Amniotic epithelial cell (primary cell): ENCODE data around the gene GALNTL6.
A peak's percentile ranks its signal among the peaks of the same experiment; 100 is the strongest.

ENCODE experiments used
- DNase-seq: peaks from one replicate; pipeline ENCODE4 v3.0.0-alpha.2; 2010; ENCODE audit warnings: low read depth

GALNTL6 gene

GRCh38 chr4:172546782-172547181 lies 733.6 kb downstream of the GALNTL6 start:
- DNase-seq = no peak

- DNase-seq = no peak
Observed at GRCh38 chr4:172547724-172548123, 734.5 kb downstream of the GALNTL6 start.

DNA sequence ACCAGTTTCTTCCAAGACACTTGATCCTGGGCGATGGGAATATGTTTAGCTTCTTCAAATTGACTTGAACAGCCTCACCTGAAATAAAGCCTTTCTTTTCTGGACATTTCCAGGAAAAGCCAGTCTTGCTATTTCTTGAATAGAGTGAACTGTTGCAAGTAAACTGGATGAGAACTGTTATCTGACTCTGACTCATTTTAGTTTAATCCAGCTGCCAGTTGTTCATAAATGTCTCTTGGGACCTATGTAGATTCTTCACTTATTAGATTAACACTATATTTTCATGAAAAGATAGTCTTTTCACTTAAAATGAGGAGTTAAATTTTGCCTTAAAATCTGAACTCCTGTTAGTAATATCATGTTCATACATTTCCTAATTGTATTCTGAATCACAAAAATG lies 740.0 kb downstream of the GALNTL6 start:
- no peak for DNase-seq

DNA sequence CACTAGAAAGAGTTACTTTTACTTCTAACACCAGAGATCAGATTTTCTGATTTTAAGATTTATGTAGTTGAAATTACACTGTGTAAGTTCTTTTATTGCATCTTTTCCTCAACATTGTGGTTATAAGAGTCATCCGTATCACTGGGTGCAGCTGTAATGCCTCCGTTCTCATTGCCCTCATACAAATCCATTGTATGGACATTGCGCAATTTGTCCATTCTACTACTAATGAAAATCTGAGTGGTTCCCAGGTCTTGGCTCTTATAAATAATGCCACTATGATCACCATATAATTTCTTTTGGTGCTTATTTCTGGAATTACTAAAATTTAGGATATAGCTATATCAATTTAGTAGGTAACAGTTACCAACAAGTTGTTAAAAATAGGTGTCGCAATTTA lies 741.4 kb downstream of the GALNTL6 start:
- no peak for DNase-seq

DNA sequence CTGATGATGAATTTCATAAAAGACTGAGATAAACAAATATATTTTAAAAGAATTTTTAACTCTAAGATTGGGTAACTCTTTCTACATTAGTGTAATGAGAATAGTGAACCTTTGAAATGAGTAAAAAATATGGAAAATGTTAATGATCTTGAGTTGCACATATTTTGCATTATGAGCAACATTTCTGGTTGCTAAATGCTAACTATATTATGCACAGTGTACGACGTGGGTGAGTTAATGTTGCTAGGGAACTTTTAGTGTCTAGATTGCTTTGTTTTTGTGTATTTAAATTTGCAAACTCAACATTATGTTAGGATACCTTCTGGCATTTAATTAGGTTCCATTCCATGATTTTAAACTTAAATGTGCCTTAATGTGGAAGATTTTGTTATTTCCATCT lies 742.5 kb downstream of the GALNTL6 start:
- DNase-seq = no peak

- no peak for DNase-seq
Observed at GRCh38 chr4:172573899-172574298, 760.7 kb downstream of the GALNTL6 start.

GRCh38 chr4:172578712-172579111 lies 765.5 kb downstream of the GALNTL6 start:
- DNase-seq = peak; percentile 9

DNA sequence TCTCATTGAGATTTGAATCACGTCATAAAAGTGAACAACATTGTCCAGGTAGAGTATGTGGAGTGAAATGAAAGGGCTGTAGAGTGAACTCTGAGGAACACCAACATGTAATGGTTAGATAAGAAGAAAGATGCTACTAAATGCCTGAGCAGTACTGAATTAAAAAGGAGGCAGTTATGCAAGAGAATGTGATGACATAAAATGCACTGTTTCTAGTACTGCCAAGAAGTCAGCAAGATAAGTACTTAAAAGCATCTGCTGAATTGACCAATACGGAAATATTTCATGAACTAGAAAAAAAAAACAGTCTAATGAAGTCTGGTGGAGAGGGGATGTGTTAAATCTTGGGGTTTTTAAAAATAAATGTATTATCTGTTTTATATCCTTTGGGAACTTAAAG lies 771.6 kb downstream of the GALNTL6 start:
- peak; percentile 8 for DNase-seq

- no peak for DNase-seq
Observed at GRCh38 chr4:172596206-172596605, 783.0 kb downstream of the GALNTL6 start.

DNA sequence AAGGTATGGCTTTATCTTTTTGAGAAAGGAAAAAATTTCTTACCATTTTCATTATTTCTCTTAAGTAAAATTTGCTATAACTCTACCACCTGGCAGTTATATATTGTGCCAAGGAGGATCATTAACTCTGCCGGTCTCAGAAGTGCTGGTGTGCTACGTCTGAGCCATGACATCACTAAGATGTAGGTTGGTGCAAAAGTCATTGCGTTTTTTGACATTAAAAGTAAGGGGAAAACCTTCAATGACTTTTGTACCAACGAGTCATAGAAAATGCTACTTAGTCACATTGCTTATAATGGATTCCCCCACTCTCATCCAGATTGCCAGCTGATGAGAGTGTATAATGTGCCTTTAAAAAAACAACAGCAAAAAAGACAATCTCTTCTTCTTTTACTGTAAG lies 786.4 kb downstream of the GALNTL6 start:
- no peak for DNase-seq

- no peak for DNase-seq
Observed at GRCh38 chr4:172601195-172601594, 788.0 kb downstream of the GALNTL6 start.

- no peak for DNase-seq
Observed at GRCh38 chr4:172619218-172619617, 806.0 kb downstream of the GALNTL6 start.

DNA sequence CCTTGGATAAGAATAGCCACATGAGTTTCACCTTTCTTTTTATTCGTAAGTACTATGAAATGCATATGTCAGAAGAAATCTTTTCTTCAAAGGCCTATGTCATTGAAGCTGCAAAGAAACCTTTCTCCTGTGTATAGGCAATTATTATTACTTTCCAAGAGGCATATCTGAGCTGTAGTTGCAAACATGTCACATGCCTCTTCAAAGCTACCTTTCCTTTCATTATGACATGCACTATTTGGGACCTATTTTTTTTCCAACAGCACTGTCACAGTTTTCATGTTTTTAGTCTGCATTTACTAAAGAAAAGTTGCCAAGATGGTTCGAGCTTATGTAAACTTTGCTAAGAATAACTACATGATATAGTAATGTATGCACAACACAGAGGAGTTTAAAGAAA lies 806.6 kb downstream of the GALNTL6 start:
- DNase-seq = no peak

DNA sequence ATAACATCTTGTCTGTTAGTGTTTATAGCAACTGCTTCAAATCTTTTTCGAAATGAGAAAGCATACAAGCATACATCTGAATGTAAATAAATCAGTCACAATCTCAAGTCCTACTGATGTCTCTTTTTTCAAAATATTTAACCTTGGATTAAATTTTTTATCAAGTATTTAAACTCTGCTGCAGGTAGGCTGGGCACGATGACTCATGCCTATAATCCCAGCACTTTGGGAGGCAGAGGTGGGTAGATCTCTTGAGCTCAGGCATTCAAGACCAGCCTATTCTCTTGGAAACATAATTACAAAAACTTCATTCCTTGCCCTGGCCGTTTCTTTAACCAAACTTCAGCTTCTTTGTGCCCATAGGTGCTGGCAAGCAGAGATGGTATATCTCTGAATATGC lies 815.1 kb downstream of the GALNTL6 start:
- no peak for DNase-seq

DNA sequence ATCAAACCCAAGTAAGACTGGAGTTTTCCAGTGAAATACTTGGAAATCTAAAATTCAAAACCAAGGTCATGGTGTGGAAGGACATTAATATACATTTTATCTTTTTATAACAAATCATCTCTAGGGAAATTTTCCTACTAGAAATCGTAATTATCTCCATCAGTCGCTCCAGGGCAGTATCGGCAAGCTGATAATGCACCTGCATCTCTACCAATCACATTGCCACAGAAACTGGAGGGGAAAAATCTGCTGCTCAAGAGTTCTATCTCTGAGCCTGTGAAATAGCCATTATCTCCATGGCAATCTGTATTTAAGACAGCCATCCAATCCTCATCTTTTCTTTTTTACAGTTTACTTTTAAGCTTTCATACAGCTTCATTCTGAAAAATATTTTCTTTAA lies 817.1 kb downstream of the GALNTL6 start:
- no peak for DNase-seq

DNA sequence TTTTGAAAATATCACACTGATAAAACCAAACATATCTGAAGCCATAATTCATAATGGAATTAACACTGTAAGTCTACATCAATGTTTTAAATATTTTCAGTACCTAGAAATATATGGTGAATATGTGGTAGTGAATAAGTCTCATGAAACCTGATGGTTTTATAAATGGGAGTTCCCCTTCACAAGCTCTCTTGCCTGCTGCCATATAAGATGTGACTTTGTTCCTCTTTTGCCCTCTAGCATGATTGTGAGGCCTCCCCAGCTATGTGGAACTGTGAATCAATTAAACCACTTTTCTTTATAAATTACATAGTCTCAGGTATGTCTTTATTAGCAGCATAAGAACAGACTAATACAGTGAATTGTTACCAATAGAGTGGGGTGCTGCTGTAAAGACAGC lies 818.6 kb downstream of the GALNTL6 start:
- DNase-seq = no peak

- DNase-seq = no peak
Observed at GRCh38 chr4:172648471-172648870, 835.3 kb downstream of the GALNTL6 start.

DNA sequence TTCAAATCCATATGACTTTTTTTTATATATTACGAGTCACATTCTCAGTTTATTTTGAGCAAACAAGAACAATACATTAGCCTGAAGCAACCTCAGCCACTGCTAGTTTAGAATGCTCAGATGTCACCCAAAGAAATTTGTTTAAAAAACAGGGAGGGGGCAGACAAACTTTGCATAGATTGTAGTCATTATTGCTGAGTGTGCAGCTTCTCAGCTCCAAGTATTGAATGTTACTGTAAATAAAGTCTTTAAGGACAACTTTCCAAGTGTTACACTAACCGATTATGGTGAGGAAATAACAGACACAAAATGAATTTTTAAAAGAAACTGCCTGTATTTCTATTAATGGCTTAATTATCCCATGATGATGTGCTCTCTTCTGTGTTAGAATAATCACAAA lies 835.9 kb downstream of the GALNTL6 start:
- DNase-seq = no peak

GRCh38 chr4:172650758-172651530 lies 837.7 kb downstream of the GALNTL6 start:
- no peak for DNase-seq

DNA sequence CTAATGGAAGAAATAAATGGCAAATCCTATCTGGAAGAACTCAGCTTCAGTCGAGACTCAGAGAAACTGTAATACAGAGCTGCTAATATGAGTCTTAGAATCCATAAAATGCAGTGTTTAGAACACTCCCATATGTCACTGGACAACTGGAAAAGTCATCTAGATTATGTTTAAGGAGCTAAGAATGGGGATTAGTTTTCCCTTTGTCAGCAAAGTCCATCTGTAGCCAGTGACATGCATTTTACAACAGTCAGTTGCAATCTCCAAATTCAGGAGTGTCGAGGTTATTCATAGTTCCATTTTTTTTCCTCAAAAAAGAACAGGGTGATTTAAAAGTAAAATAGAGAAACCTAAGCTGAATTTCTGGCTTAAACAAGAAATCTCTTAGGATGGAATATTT lies 838.8 kb downstream of the GALNTL6 start:
- DNase-seq = no peak

DNA sequence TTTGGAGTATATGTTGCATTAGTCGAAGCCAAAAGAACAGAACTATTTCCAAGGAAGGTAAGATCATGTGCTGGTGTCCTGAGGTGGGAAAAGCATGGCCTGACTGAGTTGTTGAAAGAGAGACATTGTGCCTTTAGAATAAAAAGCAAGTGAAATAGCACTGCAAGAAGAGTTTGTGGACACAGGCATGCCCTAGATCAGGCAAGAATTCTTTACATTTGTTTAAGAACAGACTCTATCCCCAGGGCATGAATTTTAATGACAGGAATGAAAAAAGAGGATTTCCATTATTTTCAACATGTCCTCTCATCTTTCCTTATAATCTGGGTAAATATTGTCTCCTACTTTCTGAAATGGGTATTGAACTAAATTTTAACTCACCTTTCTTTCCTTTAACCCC lies 839.2 kb downstream of the GALNTL6 start:
- no peak for DNase-seq

GRCh38 chr4:172653676-172654075 lies 840.5 kb downstream of the GALNTL6 start:
- no peak for DNase-seq

DNA sequence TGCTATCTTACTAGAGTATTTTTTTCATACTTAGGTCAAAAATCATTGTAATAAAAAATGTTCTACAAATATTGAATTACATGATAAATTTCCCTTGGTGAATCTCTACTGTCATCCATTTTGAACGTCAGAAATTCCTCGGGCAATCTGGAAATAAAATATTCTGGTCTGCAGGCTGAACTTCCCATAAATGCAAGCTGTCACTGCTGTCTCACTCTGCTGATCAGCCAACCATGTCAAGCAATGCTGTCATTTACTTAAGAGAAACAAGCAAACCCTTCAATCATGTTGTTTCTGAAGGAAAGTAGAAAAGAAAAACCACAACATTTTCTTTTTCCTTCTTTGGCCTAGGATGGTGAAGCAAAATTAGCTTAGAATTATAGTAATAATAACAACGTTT lies 841.3 kb downstream of the GALNTL6 start:
- no peak for DNase-seq

GRCh38 chr4:172656055-172656454 lies 842.9 kb downstream of the GALNTL6 start:
- no peak for DNase-seq
